Motor neuron (in vitro differentiated cells): ENCODE measurements around the gene COPZ2. TPM values are rescaled to one million over a fixed set of nuclear protein-coding genes. Genes with fewer than 3 reads are reported as not detected.
"Not testable (repeated sequence)": the region's sequence is repeated elsewhere in the genome, so short reads cannot be mapped to it uniquely, and the experiment has no call there.

ENCODE experiments used
- ATAC-seq, 8 experiments: fragments of 200-7000 bp; cut with Tn5 transposase; replicated peaks in 6 of 8; 2 replicates each; pipeline ENCODE4 v1.8.0; 2021; ENCODE audit warnings: mild to moderate bottlenecking in 8 of 8, moderate library complexity in 8 of 8
- H3K27ac ChIP-seq, 2 donors: fragments of 250-450 bp; sonication (Bioruptor Pico); 2 replicates each; pipeline ENCODE4 v1.9.0; 2021; ENCODE audit warnings: antibody characterized with exemption in 2 of 2, mild to moderate bottlenecking in 2 of 2, moderate library complexity in 1 of 2
- H3K4me1 ChIP-seq, 2 donors: fragments of 250-450 bp; sonication (Bioruptor Pico); replicated peaks in 1 of 2; 2 replicates each; pipeline ENCODE4 v1.6.1; 2021; ENCODE audit warnings: antibody characterized with exemption in 2 of 2, mild to moderate bottlenecking in 2 of 2, moderate library complexity in 1 of 2
- H3K4me3 ChIP-seq, 5 donors: fragments of 250-450 bp; sonication (Bioruptor Pico); 2 replicates each; pipeline ENCODE4 v1.9.0; 2021; ENCODE audit warnings: antibody characterized with exemption in 5 of 5, mild to moderate bottlenecking in 5 of 5, moderate library complexity in 4 of 5
- WGBS, 10 experiments: fragments of 450-650 bp; shearing (Covaris generic); methylation state at CpG; one replicate each; pipeline ENCODE4 v1.0.0; 2022; 5-methylcytosine and 5-hydroxymethylcytosine counted together
- in situ Hi-C, 9 experiments: fragments of 400-800 bp; cut with MboI; loops; one replicate each; pipeline ENCODE4 v1.15.0; 2021; ENCODE audit warnings: low sequenced_read_pairs in 9 of 9, low pct_unique_long_range_greater_than_20kb in 2 of 9; ENCODE audit not compliant: unreplicated experiment in 9 of 9
- total RNA-seq, 8 experiments: library from RNA; unstranded; fragments of 300-600 nt; gene quantifications; 2 replicates each; pipeline versions ENCODE4 v1.2.3 to v1.2.4, GENCODE V29; 2022

COPZ2 gene
- total RNA-seq, 8 experiments from 2014 or later, result 1.7 to 156 (median 5.7) TPM

GRCh38 chr17:48012151-48012520 is 25.5 kb downstream of the COPZ2 start:
- in situ Hi-C loops, result loop anchor here in 2 of 9 experiments (10.0 to 25.0 kb wide), 2 partner anchors 67 to 175 kb away; partner anchors contain the start of genes LRRC46 (in 1 of the 2), MRPL10 (in 1 of the 2), PNPO (in 1 of the 2) and SCRN2 (in 1 of the 2)
- 0% methylated on average over 1 to 9 of the region's 34 CpGs; no CpG with 5 or more reads in 8 of the 10 experiments for WGBS, 10 experiments
- H3K4me1 ChIP-seq, result peaks cover 47 to 48% of the 10 kb centered on the region in 2 donors
- peak overlapping the region; percentile 14 to 32 (median 23) for H3K4me3 ChIP-seq
- H3K27ac ChIP-seq, result peak overlapping the region; percentile 78 to 87
- ATAC-seq, result peak; percentile 65 to 83 (median 74)

- WGBS, 10 experiments, result 0 to 50% (median 6%) methylated on average over 1 to 14 of the region's 23 CpGs
- H3K27ac ChIP-seq, result peak overlapping the region; percentile 78 to 87
- in situ Hi-C loops, result loop anchor here in 2 of 9 experiments (10.0 to 25.0 kb wide), 2 partner anchors 67 to 174 kb away; partner anchors contain the start of genes LRRC46 (in 1 of the 2), MRPL10 (in 1 of the 2), PNPO (in 1 of the 2) and SCRN2 (in 1 of the 2)
Observed at GRCh38 chr17:48011405-48012150, 26.0 kb downstream of the COPZ2 start.

DNA sequence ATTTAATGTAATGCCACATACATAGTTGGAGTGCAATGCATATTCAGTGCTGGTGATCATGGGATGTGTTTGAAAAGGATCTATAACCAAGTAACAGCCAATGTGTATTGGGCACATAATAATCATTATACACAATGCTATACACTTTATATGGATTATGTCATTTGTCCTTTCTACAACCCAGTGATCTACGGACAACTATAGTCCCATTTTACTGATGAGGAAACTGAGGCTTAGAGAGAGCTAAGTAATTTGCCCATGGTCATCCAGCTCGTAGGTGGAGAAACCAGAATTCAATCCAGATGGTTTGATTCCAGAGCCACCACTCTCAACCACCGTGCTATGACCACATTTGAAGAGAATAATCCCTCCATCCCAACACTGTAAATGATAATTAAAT is 27.4 kb downstream of the COPZ2 start:
- no peak overlapping the region for H3K4me3 ChIP-seq
- ATAC-seq, result no peak
- in situ Hi-C loops, result loop anchor here in 2 of 9 experiments (10.0 to 25.0 kb wide), 2 partner anchors 65 to 173 kb away; partner anchors contain the start of genes LRRC46 (in 1 of the 2), MRPL10 (in 1 of the 2), PNPO (in 1 of the 2) and SCRN2 (in 1 of the 2)
- peaks cover 40 to 46% of the 10 kb centered on the region in 2 donors for H3K4me1 ChIP-seq
- WGBS, 10 experiments, result 40 to 100% (median 92%) methylated on average over 1 to 3 of the region's 3 CpGs; no CpG with 5 or more reads in 4 of the 10 experiments
- H3K27ac ChIP-seq, result no peak overlapping the region

More at GRCh38 chr17:48011405-48012150, 26.0 kb downstream of the COPZ2 start:
- H3K4me3 ChIP-seq, result peak overlapping the region; percentile 14 to 32 (median 23)
- peak in 7 of 8 experiments; percentile 18 to 76 (median 42) for ATAC-seq
- H3K4me1 ChIP-seq, result peaks cover 45 to 47% of the 10 kb centered on the region in 2 donors

GRCh38 chr17:48006936-48007709 is 30.5 kb downstream of the COPZ2 start:
- WGBS, 10 experiments, result 64 to 100% (median 92%) methylated on average over 1 to 7 of the region's 12 CpGs
- in situ Hi-C loops, result loop anchor here in 1 of 9 experiments (25.0 kb wide), 1 partner anchor 170 kb away; the partner anchor contains the start of genes LRRC46, MRPL10 and SCRN2
- H3K4me1 ChIP-seq, result peaks cover 46% of the 10 kb centered on the region in 2 donors
- no peak overlapping the region for H3K4me3 ChIP-seq
- ATAC-seq, result no peak
- H3K27ac ChIP-seq, result no peak overlapping the region

DNA sequence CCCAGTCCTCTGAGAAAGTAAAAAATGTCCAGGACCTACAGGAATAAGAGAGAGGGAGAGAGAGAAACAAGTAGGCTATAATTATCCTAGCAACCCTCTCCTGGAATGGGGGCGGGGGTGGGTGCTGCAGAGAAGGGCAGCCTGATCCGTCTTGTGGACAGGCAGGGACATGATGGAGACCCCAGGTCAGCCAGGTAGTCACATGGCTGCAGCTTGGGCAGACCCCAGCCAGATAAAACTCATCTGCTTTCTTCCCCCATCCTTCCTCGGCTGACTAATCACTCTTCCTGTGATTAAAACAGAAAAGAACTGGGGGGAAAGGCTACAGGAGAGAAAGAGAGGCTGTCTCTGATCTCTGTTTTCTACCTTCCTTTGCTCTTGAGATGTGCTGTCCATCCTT is 32.6 kb downstream of the COPZ2 start:
- Histone ChIP-seq H3K4me3 (no peak overlapping the region), H3K27ac (peak overlapping the region; percentile 0 to 53), H3K4me1 (peaks cover 45% of the 10 kb centered on the region in 2 donors)
- peak in 5 of 8 experiments; percentile 5 to 46 (median 39) for ATAC-seq
- WGBS, 10 experiments, result 0 to 87% (median 6%) methylated on average over 1 to 3 of the region's 3 CpGs; no CpG with 5 or more reads in 5 of the 10 experiments
- in situ Hi-C loops, result loop anchor here in 1 of 9 experiments (25.0 kb wide), 1 partner anchor 168 kb away; the partner anchor contains the start of genes LRRC46, MRPL10 and SCRN2

- in situ Hi-C loops, result loop anchor here in 1 of 9 experiments (25.0 kb wide), 1 partner anchor 166 kb away; the partner anchor contains the start of genes LRRC46, MRPL10 and SCRN2
- H3K4me1 ChIP-seq, result peaks cover 48 to 51% of the 10 kb centered on the region in 2 donors
- H3K4me3 ChIP-seq, result no peak overlapping the region
- H3K27ac ChIP-seq, result peak overlapping the region; percentile 86 to 92
- 0 to 100% (median 28%) methylated on average over 1 to 7 of the region's 17 CpGs; no CpG with 5 or more reads in 2 of the 10 experiments for WGBS, 10 experiments
- peak in 5 of 8 experiments; percentile 75 to 81 (median 77) for ATAC-seq
Observed at GRCh38 chr17:48003417-48004151, 34.0 kb downstream of the COPZ2 start.

DNA sequence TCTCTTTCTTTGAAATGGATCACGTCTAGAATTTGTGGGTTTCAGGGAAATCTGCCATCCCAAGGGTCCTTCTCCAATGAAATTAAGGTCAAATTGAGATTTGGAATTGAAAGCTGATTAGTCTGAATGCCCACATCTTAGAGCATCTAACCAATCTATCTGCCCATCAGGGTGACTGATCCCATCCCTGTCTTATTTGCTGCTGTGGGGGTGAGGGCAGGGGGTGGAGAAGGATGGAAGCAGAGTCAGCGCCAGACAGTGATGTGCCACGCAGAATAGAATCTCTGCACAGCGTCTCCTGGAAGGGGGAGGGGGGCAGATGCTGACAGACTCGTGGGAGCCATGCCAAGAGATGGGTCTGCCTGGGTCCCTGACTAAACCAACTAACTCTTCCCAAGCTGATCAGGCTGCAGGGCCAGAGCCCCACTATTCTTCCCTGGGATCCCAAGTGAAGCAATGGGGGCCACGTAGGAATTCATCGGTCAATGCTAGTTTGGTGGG is 34.6 kb downstream of the COPZ2 start:
- Histone ChIP-seq H3K27ac (peak overlapping the region; percentile 86 to 92), H3K4me3 (no peak overlapping the region), H3K4me1 (peaks cover 49 to 51% of the 10 kb centered on the region in 2 donors)
- in situ Hi-C loops, result loop anchor here in 1 of 9 experiments (25.0 kb wide), 1 partner anchor 166 kb away; the partner anchor contains the start of genes LRRC46, MRPL10 and SCRN2
- WGBS, 10 experiments, result 0 to 43% (median 5%) methylated on average over 1 to 3 of the region's 7 CpGs; no CpG with 5 or more reads in 7 of the 10 experiments
- ATAC-seq, result peak; percentile 8 to 66 (median 60)

DNA sequence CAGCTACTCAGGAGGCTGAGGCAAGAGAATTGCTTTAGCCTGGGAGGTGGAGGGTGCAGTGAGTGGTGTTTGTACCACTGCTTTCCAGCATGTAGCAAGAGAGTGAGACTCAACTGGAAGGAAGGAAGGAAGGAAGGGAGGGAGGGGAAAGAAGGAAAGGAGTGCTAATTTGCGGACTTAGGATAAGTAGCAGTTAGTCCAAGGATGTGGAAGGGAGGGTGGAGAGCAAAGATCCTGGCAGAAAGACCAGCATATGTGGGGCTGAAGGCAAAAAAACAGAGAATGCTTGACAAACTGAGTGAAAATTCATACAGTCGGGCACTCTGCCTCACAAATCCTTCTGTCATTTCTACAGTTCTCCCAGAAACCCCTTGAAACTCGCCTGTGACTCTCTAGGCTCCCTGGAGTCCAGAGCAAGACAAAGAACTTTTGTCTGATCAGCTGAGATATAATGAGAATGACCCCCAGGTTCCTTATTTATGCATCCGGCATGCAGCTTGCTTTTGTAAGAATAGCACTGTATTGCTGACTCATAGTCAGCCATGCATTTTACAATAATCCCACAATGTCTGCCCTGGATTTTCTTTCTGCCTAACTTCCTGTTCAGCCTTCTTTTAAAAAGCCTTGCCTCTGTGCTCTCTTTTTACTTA is 35.2 kb downstream of the COPZ2 start:
- H3K27ac ChIP-seq, result peak overlapping the region; percentile 86 to 92
- H3K4me1 ChIP-seq, result peaks cover 51 to 55% of the 10 kb centered on the region in 2 donors
- WGBS, 10 experiments, result 4 to 86% (median 25%) methylated on average over 1 to 4 of the region's 4 CpGs
- no peak overlapping the region for H3K4me3 ChIP-seq
- ATAC-seq, result peak; percentile 54 to 90 (median 76)
- in situ Hi-C loops, result loop anchor here in 1 of 9 experiments (25.0 kb wide), 1 partner anchor 165 kb away; the partner anchor contains the start of genes LRRC46, MRPL10 and SCRN2

- not testable (repeated sequence) for H3K4me3 ChIP-seq, ATAC-seq
- in situ Hi-C loops, result loop anchor here in 1 of 9 experiments (25.0 kb wide), 1 partner anchor 164 kb away; the partner anchor contains the start of genes LRRC46, MRPL10 and SCRN2
- H3K4me1 ChIP-seq, result peaks cover 55 to 58% of the 10 kb centered on the region in 2 donors
- peak overlapping the region; percentile 86 to 92 for H3K27ac ChIP-seq
- 92 to 100% (median 100%) methylated on average over 1 to 5 of the region's 5 CpGs; no CpG with 5 or more reads in 3 of the 10 experiments for WGBS, 10 experiments
Observed at GRCh38 chr17:48001657-48002056, 35.9 kb downstream of the COPZ2 start.

- no peak overlapping the region for H3K27ac ChIP-seq
- WGBS, 10 experiments, result 67 to 100% (median 100%) methylated on average over 1 of the region's 1 CpG; no CpG with 5 or more reads in 1 of the 10 experiments
- peak in 2 of 8 experiments; percentile 5 to 28 for ATAC-seq
- no peak overlapping the region for H3K4me3 ChIP-seq
- in situ Hi-C loops, result loop anchor here in 1 of 9 experiments (25.0 kb wide), 1 partner anchor 164 kb away; the partner anchor contains the start of genes LRRC46, MRPL10 and SCRN2
- peaks cover 59 to 63% of the 10 kb centered on the region in 2 donors for H3K4me1 ChIP-seq
Observed at GRCh38 chr17:48001197-48001596, 36.4 kb downstream of the COPZ2 start.

DNA sequence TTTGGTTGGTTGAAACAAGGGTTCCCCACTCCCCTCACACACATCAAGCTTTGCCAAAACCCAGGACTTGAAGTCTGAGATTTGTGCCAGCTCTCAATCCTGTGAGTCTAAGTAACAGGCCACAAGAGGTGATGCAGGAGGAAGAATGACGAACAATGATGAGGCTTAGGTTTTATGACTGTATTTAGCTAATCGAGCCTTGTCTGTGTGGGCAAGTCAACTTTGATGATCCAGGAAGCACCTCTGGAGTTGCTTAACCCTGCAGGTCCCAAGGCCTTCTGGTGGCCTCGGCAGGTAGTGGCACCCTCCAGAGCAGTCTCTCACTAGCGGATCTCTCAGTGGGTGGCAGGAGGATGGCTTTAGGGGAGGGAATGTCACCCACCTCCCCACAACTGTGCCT is 38.0 kb downstream of the COPZ2 start:
- 8 to 100% (median 41%) methylated on average over 1 to 4 of the region's 4 CpGs; no CpG with 5 or more reads in 2 of the 10 experiments for WGBS, 10 experiments
- ATAC-seq, result no peak
- in situ Hi-C loops, result no loop called here
- no peak overlapping the region for H3K27ac ChIP-seq
- no peak overlapping the region for H3K4me3 ChIP-seq
- H3K4me1 ChIP-seq, result peaks cover 61 to 64% of the 10 kb centered on the region in 2 donors
